GM18873 (cell line): Measurements from ENCODE around the gene SYTL2.

ENCODE experiments used
- ATAC-seq: cut with Tn5 transposase; IDR thresholded peaks from one replicate; pipeline ENCODE4 v1.9.1; 2021; ENCODE audit warnings: mild to moderate bottlenecking, moderate library complexity, moderate number of reproducible peaks; ENCODE audit not compliant: unreplicated experiment, low FRiP score

SYTL2 gene

DNA sequence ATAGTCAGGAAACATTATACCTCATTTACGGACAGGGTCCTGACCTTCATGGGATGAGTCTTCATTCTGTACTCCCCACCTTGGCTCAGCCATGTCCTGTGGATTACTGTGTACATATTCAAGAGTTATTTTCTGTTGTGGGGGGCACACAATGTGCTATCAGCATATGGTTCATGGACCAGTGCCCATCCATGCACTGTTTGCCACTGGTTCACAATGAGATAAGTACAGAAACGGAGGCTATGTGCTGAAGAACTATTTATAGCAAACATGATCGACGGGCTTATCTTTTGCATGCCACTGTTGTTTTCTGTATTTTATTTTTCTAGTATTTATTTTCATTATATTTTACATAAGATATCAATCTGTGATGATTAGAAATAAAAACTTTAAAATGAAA, 68.6 kb downstream of the SYTL2 start:
- ATAC-seq = no peak

DNA sequence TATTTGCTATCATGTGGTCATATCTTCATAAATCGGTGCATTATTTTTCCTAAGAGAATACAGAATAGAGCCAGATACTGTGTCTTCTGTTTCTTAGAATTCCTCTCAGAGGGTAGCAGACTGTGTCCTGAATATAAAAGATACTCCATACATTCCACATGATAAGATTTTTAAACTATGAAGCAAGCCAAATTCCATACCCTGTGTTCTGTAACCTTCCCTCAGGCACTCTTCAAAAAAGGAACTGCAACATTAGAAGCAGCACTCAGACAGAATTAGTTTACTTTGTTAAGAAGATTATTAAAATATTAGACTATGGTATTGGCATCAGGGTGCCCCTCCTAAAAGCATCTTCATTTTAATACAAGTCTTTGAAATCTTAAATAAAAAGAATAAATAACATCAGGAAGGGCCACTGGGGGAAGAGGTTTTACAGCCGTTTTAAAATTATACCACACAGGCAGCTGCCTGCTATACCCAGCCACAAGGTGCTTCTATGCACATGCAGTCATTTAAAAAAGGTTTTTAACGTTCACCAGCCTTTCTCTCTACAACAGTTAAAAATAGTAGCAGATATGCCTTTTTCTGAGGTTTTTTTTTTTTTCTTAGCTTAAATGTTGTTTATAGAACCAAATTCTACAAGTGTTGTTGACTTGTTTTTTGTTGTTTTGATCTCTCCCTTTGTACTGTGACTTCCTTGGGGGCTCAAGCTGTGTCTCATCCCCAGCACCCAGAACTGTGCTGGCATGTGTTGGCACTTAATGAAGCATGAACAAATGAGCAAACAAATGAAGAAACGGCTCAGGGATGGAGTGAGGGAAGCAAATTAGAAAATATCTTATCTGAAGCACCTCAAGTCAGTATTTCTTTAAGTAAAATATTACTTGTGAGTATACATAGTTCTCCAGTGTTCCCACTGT, 70.2 kb downstream of the SYTL2 start:
- no peak for ATAC-seq

DNA sequence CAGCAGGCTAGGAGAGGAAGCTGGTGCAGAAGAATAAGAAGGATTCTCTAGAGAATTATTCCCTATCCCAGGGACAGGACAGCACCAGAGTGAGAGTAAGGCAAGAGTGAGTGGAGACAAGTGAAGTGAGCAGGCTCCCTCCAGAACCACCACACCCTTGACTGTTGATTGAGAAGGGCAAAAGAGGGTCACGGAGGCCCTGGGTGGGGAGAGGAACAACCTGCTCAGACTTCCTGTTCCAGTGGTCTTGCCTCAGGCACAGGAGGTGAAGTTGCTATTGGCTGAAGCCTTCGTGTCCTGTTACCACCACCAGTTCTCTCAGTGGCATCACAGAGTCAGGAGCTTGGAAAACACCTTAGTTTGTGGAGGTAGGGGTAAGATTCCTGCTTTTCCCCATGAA, 73.2 kb downstream of the SYTL2 start:
- ATAC-seq = no peak

DNA sequence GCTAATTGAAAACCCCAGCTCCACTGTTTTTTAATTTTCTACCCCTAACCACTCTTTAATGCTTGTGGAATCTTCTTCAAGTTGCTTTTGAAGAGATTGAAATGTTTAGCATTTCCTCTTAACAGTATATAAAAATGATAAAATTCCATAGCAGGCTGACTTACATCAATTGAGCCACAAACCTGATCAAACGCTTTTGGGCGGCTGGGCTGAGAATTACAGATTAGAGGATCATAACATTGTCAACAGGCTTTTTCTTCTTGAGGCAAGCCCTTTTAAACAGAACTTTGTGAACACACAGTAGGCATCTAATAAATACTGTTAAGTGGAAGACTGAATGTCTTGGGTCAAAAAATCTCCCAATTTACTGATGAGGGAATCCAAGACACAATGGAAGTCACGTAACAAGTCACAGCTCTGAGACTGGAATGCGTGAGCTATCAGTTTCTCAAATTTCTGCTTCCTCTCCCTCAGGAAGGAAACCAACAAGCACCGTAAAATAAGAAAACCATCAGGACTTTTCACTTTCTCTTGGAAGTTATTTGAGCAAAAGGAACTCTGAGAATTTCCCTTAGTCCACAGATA, 75.0 kb downstream of the SYTL2 start:
- ATAC-seq = no peak

DNA sequence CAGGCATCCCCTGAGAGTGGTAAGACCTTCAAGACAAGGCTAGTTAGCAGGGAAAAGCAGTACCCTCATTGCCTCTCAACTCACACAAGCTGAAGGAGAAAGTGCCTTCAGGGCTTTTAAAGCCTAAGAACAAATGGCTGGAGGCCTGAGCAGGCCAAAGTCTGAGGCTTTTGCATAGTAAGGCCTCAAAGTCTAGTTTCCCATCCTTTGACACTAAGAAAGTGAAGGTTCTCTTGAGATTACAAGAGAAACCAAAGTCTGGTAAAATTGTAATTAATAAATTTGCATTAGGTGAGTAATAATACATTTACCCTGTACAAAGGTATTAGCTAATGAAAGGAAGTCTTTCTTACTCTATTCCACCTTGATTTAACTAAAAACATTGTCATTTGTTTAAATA, 78.0 kb downstream of the SYTL2 start:
- ATAC-seq = no peak

DNA sequence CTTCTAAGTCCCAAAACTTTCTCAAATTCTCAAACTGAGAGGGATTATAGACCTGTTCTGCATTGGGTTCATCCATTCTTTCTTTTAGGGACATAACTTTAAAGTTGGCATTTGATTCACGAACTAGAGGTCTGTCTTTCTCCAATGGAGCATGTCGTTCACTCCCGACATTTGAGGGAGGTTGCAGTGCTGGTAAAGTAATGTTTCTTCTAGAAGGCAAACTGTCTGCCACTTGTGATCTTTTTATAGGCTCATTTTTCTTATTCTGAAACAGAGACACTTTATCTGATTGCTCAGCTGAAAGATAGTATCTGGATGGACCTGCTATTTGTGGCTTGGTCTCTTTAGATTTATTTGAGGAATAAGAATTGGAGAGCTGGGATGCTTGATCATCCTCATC, 84.6 kb downstream of the SYTL2 start:
- ATAC-seq = no peak

DNA sequence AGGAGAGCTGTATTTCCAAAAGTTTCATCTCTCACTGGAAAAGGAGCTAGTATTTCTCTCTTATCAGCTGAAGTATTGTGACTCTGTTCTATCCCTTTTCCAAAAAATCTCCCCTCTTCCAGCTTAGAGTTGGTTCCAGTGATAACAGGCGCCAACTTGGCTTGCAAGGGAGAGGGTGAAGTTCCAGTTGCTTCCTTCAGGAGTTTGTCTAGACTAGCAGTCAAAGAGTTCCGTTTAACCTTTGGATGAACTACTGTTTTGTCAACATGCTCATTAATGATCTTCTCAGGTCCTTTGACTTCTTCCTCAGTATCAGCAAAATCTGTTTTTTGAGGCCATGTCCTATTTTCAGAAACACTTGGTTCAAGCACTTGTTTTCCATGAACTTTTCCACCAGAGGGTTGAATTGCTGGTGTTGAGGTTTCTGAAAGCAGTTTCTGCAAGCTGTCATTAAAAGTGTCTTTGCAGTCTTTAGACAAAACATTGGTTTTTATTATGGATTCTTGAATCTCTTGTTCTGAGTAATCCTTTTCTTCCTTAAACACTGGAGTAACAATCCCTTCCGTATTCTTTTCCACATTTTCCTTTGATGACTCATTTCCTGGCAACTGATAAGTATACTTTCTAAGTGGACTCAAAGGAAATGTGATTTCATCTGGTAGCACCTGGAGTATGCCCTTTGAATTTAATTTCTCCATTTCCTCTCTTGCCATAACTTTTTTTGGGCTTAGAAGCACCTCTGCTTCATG, 85.3 kb downstream of the SYTL2 start:
- ATAC-seq = no peak

DNA sequence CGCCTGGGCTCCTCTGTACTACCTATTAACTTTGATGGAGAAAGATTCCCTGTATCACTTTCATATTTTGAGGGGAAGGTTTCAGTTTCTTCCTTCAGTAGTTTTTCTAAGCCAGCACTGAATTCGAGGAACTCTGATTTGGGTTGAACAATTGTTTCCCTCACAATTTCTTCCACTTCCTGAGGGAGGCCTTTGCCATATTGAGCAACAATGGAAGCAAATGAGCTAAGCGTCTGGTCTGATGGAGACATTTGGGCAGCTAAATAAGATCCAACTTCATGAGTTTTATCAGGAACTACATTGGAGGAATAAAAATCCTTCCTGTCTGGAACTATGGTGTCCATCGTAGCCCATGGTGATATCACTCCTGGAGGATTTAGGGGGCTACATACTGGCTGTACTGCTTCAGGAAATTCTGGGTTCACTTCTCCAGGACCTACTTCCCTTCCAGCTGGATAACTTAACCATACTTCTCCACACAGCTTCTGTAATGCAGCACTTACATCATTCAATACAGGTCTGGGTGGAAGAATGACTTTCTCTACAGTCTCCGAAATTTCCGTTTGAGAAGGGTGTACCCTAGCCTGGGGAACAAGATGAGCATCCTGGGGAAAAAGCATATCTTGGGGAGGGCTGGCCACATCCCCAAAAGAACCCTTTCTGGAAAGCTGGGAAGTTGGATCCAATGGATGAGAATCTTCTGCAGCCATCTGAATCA, 86.0 kb downstream of the SYTL2 start:
- ATAC-seq = no peak

DNA sequence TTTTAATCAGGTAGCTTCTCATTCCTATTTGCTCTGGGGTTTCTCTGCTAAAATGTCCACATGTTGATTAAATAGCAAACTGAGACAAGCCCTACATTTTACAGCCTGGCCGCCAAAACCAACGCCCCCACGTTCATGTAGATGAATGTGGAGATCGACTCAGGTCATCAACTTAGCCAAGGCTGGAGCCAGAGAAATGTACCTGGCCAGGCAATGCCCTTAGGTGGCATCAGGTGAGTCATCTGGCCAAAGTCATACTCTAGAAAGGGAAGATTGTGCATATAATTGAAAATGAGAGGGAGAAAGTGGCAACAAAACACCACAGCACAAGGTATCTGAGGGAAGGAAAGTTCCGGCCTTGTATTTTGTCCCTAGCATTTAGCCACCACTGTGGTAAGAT, 87.9 kb downstream of the SYTL2 start:
- no peak for ATAC-seq

DNA sequence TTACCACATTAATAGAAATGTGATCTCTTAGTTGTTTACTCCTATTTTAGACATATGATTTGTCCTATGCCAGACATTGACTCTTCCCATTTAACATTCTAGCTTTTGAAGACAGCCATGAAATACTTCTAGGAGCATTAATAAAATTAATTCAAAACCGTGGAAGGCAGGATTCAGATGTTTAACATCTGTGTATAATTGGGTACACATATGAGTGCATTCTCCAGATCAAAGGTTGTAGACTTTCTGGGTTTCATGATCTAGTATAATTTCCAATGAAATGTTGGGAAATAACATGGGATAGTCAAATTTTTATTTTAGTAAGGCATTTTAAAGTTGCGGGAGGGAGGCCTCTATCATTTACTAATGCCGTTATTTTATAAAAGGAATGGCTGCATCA, 89.8 kb downstream of the SYTL2 start:
- no peak for ATAC-seq

DNA sequence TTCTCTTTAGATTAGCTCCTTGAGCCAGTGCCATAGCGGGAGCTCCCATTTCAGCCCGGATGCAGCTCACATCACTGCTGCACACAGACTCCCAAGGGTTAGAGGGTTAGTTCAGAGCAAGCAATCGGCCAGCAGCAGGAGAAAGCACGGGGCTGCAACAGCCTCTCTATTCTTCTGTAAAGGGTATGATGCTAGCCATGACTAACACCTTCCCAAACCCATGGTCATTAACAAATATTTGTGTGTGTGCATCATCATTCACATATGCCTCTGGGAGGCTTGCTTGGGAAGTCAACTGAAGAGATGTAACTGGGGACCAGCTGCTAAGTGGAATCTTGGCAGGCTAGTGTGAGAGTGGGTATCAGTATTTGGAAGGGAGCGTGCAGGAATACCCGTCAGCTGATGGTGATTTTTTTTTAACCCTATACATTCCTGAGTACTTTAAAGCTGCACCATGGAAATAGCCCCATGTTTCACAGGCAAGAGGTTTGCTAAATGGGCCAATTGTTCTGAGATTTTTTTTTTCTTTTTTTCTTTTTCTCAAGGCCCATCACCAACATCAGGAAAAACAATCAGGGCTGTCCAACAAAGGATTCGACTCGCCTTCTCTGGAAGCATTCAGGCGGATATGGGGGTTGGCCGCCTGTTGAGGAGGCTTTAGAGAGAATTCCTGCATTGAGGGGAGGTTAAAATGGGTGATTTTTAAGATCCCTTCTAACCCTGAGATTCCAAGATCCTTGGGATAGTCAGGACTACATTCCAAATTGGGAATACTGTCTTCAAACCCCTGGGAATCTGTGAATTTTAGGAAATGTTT, 91.7 kb downstream of the SYTL2 start:
- no peak for ATAC-seq

DNA sequence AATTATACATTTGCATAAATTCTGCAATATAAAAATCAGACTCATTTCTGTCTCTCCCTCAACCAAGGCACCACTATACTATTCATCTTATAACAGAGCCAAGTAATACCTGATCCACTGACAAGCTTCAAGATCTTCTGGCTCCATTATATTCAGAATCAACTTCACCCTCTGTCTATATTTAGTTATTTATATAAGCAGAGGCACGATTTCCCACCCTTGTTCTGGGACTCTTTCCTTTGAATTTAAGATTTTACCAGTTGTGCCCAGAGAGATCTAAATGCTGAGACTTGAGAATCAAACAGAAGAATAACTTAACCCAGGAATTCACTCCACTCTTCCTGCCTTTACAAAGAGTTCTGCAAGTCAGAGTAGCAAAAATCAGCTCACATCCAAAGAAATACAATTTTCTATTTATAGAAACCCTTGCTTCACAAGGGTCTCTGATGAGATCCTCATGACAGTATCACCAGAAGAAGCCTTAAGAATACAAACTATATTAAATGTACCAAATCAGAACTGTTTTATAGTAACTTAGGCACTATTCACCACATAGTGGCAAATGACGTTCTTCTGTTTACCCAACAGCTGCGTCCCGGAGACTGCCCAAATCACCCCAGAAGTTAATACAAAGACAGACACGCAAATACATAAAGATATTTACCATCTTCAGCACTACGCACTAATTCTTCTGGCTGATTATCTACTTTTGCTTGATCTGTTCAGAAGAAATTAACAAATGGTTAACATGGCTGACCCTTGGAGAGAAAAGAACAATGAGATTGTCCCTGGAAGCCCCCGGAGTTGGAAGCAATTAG, 92.6 kb downstream of the SYTL2 start:
- no peak for ATAC-seq

DNA sequence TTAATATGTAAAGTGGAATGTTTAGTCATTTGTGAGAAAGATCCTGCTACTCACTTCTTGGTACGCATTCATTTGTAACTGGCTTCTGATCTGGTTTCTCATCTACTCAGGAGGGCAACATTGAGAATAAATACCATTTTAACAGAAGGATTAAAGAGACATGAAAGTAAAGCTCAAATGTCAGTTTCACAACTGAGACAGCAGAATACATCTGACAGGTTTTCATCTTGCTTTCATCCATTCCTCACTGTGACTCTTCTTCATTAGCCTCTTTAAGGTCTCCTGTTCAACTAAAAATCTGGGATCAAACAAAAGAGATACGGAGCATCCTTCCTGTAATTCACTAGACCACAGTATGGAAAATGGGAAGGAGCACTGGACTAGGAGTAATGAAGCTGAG, 93.5 kb downstream of the SYTL2 start:
- ATAC-seq = no peak

DNA sequence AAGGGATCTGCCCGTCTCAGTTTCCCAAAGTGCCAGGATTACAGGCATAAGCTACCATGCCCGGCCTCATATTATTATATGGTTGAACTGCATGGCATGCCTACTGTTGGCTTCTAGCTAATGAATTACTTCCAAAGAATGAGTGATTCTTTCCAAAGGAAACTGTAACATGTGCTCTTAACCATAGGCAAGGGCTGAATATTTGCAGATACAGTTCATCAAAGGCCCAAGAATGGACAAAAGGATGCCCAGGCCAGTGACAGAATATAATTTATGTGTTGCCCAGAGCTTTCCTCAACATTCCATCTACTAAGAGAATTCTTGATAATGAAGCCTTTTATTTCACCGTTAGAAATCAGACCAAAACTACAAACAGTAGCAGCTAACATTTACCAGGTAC, 98.0 kb downstream of the SYTL2 start:
- ATAC-seq = no peak

DNA sequence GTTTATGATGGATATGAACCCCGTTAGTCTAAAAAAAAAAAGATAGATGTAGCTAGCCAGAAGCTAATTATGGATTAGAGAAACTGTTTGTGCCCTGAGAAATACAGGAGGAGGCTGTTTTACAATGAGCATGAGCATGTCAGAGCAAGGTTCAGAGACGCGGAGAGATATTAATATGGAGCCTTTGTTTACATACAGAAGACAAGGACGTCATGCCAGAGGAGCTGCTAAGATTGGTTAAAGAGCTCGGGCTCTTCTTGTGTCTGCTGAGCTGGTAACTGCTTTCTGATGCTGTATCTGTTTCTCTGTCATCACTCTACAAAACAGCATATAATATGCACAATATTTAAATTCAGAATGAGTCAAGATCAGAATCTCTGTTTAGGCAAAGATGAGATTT, 100.0 kb downstream of the SYTL2 start:
- no peak for ATAC-seq

DNA sequence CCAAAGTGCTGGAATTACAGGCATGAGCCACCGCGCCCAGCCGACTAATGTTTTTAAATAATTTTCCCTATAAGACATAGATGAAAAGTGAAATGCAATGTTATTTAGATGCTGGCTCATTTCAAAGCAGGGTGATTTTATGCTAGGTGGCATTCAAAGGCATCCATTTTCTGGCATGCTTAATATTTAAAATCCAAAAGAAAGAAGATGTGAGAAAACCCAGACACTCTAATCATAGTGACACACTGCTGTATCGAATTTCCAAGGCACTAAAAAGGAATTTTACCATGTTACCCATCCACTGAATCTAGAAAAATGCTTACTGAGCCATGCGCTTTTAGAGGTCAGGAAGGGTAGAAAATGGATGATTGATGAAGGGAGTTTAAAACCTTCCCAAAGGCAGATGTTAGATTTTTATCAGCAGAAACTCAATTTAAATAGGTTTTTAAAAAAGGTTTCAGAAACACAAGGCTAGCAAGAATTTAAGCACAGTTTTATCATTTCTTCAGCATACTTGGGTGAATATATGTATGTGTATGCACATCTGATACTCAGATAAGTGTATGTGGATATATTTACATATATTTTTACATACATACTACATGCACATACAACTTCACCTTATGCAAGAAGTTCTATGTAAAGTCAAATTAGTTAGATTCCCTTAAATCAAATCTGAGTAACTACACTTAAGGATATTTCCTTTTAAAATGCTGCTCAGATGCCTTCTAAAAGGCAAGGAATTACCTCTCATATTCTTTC, 100.8 kb downstream of the SYTL2 start:
- no peak for ATAC-seq

DNA sequence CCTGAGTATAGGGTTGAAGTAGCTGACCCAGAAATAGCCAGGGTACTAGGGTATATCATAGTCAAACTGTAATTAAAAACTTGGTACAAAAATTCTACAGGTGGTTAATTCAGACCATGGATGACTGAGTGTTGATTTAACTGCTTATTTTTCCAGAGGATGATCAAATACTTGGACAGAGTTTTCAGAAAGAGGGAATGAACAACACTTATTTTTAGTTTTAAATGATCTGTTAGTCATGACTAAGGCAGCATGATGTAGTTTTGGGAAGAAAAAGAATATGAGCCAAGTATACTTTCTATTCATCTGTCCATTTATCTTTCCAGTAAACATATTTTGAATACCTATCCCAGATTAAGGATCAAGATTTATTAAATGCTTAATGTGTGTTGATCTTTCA, 105.1 kb downstream of the SYTL2 start:
- ATAC-seq = no peak

DNA sequence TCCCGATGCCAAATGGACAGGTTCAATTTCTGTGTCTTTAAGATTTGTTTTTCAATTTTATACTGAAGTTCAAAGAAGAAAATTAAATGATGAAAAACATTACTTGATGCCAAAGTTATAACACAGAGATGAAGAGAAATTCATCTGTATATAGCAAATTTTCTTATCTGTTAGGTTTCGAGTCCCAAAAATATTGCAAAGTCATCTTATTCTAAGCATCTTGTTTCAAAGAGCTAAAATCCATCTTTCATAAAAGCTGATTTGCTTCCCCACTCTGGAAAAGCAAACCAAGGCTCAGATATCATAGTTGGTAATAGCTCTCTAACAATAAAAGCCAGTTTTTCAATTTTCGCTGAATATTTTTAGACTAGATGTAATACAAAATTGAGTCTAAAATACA, 106.0 kb downstream of the SYTL2 start:
- no peak for ATAC-seq
